Urothelium cell line (cell line): ENCODE measurements around the gene DRG2.
A peak's percentile ranks its signal among the peaks of the same experiment; 100 is the strongest.

ENCODE experiments used
- DNase-seq: peaks from one replicate; pipeline ENCODE4 v3.0.0; 2011; ENCODE audit warnings: low spot score, mixed read lengths
- FAIRE-seq: peaks from 2 replicates; lab custom pipeline; 2011; peaks lifted over from hg19 to GRCh38; lab: Jason Lieb, UNC

DRG2 gene

GRCh38 chr17:18140648-18141047 lies 52.9 kb downstream of the DRG2 start:
- no peak for FAIRE-seq
- no peak for DNase-seq

- FAIRE-seq: peak; percentile 35
- DNase-seq: peak; percentile 57
Observed at GRCh38 chr17:18141210-18141803, 53.6 kb downstream of the DRG2 start.

- no peak for FAIRE-seq
- no peak for DNase-seq
Observed at GRCh38 chr17:18142417-18142816, 54.7 kb downstream of the DRG2 start.

- DNase-seq (no peak), FAIRE-seq (no peak)
Observed at GRCh38 chr17:18143044-18143936, 55.5 kb downstream of the DRG2 start.

GRCh38 chr17:18144261-18144660 lies 56.5 kb downstream of the DRG2 start:
- FAIRE-seq: no peak

GRCh38 chr17:18144855-18145254 lies 57.1 kb downstream of the DRG2 start:
- FAIRE-seq (no peak), DNase-seq (no peak)

More at GRCh38 chr17:18144261-18144660, 56.5 kb downstream of the DRG2 start:
- DNase-seq: no peak

GRCh38 chr17:18145811-18146210 lies 58.1 kb downstream of the DRG2 start:
- DNase-seq (no peak), FAIRE-seq (no peak)

- no peak for FAIRE-seq
- no peak for DNase-seq
Observed at GRCh38 chr17:18146259-18146658, 58.5 kb downstream of the DRG2 start.

GRCh38 chr17:18146980-18147379 lies 59.2 kb downstream of the DRG2 start:
- DNase-seq (no peak), FAIRE-seq (no peak)

GRCh38 chr17:18148586-18148985 lies 60.8 kb downstream of the DRG2 start:
- no peak for FAIRE-seq
- DNase-seq: no peak

- DNase-seq (no peak), FAIRE-seq (no peak)
Observed at GRCh38 chr17:18151290-18151689, 63.5 kb downstream of the DRG2 start.

GRCh38 chr17:18155179-18155578 lies 67.4 kb downstream of the DRG2 start:
- FAIRE-seq (no peak), DNase-seq (no peak)

GRCh38 chr17:18156171-18156975 lies 68.6 kb downstream of the DRG2 start:
- FAIRE-seq (no peak), DNase-seq (no peak)

- FAIRE-seq (no peak), DNase-seq (no peak)
Observed at GRCh38 chr17:18156976-18157280, 69.2 kb downstream of the DRG2 start.
